ENCODE results near the gene PIR.

The PIR gene

DNA sequence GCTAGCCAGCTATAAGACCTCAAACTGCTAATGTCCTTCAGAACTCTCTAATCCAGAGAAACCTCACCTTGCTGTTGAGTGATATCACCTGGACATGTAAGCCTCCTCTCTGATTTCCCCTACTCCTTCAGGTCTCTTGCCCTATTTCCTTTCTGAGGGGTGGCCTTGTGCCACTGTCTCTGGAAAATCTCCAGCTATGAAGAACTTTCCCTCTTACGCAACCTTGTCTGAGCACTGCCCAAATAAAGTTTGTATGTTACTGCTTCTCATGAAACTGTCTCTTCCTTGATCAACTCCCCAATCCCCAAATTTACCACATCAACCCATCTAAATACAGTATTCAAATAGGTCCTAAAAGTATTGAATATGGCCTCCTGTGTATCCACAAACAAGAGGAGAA lies 55.4 kb downstream of the PIR start:
- no peak overlapping the region for H3K4me3 ChIP-seq (ENCODE audit: low read length)
- no peaks in the 10 kb centered on the region for H3K27me3 ChIP-seq (ENCODE audit: control insufficient read depth, insufficient read depth, low read length)
- no peak overlapping the region for H3K9ac ChIP-seq (ENCODE audit: low read length)
- H3K27ac ChIP-seq (ENCODE audit: low read depth, low read length): no peak overlapping the region
- no peaks in the 10 kb centered on the region for H3K36me3 ChIP-seq (ENCODE audit: control insufficient read depth, insufficient read depth, low read length)
- no peaks in the 10 kb centered on the region for H3K4me1 ChIP-seq (ENCODE audit: control insufficient read depth, insufficient read depth, low read length)

DNA sequence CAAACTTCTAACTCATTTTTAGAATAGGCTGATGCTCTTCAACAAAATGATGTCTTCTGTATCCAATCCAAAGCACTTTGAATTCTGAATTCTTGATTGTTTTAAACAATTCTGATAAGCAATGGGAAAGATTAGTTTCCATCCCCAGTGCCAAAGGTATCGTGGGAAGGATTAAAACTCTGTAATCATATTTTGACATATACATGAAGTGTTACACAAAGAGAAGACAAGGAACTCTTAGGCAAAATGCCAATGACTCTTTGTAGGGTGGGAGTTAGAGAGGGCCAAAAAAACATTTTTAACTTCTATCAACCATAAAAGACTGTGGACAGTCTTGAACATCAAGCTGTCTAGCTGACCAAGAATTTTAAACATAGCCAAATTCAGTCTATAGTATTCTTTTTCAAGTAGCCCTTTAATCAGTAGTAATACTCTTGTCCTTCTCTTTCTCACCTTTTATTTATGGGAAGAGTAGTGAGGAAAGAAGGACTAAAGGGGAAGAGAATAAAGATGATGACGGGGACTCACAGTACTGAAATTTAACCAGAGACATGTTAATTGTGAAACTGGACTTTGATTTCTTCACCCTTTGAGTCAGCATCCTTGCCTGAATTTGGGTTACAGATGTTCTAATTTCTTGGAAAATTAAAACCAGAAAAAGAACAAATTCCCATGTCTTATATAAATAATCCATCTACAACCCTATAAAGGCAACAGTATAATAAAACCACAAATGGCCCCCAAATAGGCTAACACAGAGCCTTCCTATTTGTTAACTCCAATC lies 57.1 kb downstream of the PIR start:
- Histone ChIP-seq H3K4me1 (ENCODE audit: control insufficient read depth, insufficient read depth, low read length) (no peaks in the 10 kb centered on the region), H3K36me3 (ENCODE audit: control insufficient read depth, insufficient read depth, low read length) (no peaks in the 10 kb centered on the region), H3K9ac (ENCODE audit: low read length) (no peak overlapping the region), H3K27ac (ENCODE audit: low read depth, low read length) (no peak overlapping the region), H3K4me3 (ENCODE audit: low read length) (no peak overlapping the region), H3K27me3 (ENCODE audit: control insufficient read depth, insufficient read depth, low read length) (no peaks in the 10 kb centered on the region)

DNA sequence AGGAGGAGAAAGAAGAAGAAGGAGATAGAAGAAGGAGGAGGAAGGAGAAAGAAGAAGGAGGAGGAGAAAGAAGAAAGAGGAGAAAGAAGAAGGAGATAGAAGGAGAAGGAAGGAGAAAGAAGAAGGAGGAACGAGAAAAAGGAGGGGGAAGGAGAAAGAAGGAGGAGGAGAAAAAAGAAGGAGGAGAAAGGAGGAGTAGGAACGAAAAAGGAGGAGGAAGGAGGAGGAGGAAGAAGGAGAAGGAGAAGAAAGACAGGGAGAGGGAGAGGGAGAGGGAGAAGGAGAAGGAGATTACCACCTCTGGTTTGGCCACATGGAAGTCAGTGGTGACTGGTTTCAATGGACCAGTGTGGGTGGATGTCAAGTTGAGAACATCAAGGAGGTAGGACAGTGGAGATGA lies 58.9 kb downstream of the PIR start:
- no peak overlapping the region for H3K9ac ChIP-seq (ENCODE audit: low read length)
- no peak overlapping the region for H3K27ac ChIP-seq (ENCODE audit: low read depth, low read length)
- H3K4me1 ChIP-seq (ENCODE audit: control insufficient read depth, insufficient read depth, low read length): no peaks in the 10 kb centered on the region
- no peak overlapping the region for H3K4me3 ChIP-seq (ENCODE audit: low read length)
- H3K36me3 ChIP-seq (ENCODE audit: control insufficient read depth, insufficient read depth, low read length): no peaks in the 10 kb centered on the region
- no peaks in the 10 kb centered on the region for H3K27me3 ChIP-seq (ENCODE audit: control insufficient read depth, insufficient read depth, low read length)

DNA sequence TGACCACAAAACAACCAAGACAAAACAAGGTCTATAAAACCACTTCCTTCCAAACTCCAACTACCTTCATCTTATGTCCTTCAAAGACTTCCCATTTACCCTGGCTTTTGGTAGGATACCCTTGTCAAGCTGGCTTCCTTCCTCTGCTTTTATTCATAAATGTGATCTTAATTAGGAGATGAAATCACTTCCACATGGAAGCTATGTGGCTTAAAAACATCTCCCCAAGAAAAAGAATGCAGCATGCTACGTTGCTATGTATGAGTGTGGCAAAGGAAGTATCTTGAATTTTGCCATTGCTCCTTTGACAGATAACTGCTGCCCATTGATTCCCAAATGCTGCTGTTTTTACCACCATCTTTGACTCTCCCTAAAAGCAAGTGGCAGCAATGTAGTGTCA lies 62.5 kb downstream of the PIR start:
- H3K36me3 ChIP-seq (ENCODE audit: control insufficient read depth, insufficient read depth, low read length): no peaks in the 10 kb centered on the region
- no peak overlapping the region for H3K4me3 ChIP-seq (ENCODE audit: low read length)
- no peak overlapping the region for H3K27ac ChIP-seq (ENCODE audit: low read depth, low read length)
- H3K9ac ChIP-seq (ENCODE audit: low read length): no peak overlapping the region
- H3K4me1 ChIP-seq (ENCODE audit: control insufficient read depth, insufficient read depth, low read length): no peaks in the 10 kb centered on the region
- no peaks in the 10 kb centered on the region for H3K27me3 ChIP-seq (ENCODE audit: control insufficient read depth, insufficient read depth, low read length)

DNA sequence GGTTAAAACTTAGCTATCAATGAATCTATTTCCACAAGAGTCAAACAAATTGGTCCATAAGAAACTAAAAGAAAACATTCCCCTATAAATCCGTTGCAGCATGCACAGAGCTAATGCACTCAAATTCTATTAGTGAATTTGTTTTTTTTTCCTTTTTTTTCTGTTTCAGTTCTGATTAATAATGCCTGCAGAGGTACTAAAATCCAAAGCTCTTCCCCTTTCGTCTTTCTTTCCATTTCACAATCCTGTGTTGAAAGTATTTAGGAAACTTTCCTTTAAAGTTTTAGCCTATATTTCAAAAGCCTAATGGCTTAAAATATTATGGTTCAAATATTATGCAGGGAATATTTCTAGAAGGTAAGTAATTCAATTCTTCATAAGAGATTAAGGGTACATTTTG lies 63.1 kb downstream of the PIR start:
- H3K36me3 ChIP-seq (ENCODE audit: control insufficient read depth, insufficient read depth, low read length): no peaks in the 10 kb centered on the region
- no peak overlapping the region for H3K4me3 ChIP-seq (ENCODE audit: low read length)
- H3K9ac ChIP-seq (ENCODE audit: low read length): no peak overlapping the region
- H3K4me1 ChIP-seq (ENCODE audit: control insufficient read depth, insufficient read depth, low read length): no peaks in the 10 kb centered on the region
- no peak overlapping the region for H3K27ac ChIP-seq (ENCODE audit: low read depth, low read length)
- no peaks in the 10 kb centered on the region for H3K27me3 ChIP-seq (ENCODE audit: control insufficient read depth, insufficient read depth, low read length)

DNA sequence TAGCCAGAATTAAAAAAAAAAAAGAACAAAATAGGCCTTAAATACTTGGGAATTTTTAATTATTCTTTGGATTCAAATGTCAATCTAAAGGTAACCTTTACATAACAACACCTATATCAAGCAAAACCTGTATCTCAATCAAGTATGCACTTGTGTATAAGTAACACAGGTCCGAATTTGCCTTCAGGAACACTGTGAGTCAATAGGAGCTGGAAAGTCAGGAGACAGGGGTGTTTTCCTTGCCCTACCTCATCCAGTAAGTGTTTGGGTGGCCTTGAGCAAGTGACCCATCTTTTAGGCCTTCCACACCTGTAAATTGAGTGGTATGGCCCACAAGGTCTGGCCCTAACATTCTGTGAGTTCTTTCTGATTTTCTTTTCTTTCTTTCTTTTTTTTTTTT lies 68.1 kb downstream of the PIR start:
- no peaks in the 10 kb centered on the region for H3K4me1 ChIP-seq (ENCODE audit: control insufficient read depth, insufficient read depth, low read length)
- H3K9ac ChIP-seq (ENCODE audit: low read length): no peak overlapping the region
- no peak overlapping the region for H3K27ac ChIP-seq (ENCODE audit: low read depth, low read length)
- H3K27me3 ChIP-seq (ENCODE audit: control insufficient read depth, insufficient read depth, low read length): no peaks in the 10 kb centered on the region
- H3K4me3 ChIP-seq (ENCODE audit: low read length): no peak overlapping the region
- no peaks in the 10 kb centered on the region for H3K36me3 ChIP-seq (ENCODE audit: control insufficient read depth, insufficient read depth, low read length)

DNA sequence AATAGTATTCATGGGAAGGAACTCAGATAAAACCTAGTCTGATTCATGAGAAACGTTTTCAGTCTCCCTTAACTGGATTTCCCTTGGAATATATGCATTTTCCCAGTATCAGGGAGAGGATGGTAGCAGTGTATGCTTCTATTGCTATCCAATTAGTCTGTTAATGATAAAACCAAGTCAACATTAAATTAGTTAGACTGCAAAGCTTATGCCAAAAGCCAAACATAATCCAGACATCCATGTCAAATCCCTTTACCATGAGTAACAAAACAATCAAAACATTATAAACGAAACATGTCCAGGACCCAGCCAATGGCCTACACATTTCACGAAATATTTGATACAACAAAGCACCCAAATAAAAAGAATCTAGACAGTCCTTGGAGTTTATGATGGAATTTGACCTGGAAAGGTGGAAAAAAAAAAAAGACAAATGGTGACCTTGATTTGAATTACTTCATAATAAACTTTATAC lies 74.4 kb downstream of the PIR start:
- H3K9ac ChIP-seq (ENCODE audit: low read length): no peak overlapping the region
- H3K4me1 ChIP-seq (ENCODE audit: control insufficient read depth, insufficient read depth, low read length): no peaks in the 10 kb centered on the region
- H3K36me3 ChIP-seq (ENCODE audit: control insufficient read depth, insufficient read depth, low read length): no peaks in the 10 kb centered on the region
- no peaks in the 10 kb centered on the region for H3K27me3 ChIP-seq (ENCODE audit: control insufficient read depth, insufficient read depth, low read length)
- no peak overlapping the region for H3K4me3 ChIP-seq (ENCODE audit: low read length)
- H3K27ac ChIP-seq (ENCODE audit: low read depth, low read length): no peak overlapping the region

DNA sequence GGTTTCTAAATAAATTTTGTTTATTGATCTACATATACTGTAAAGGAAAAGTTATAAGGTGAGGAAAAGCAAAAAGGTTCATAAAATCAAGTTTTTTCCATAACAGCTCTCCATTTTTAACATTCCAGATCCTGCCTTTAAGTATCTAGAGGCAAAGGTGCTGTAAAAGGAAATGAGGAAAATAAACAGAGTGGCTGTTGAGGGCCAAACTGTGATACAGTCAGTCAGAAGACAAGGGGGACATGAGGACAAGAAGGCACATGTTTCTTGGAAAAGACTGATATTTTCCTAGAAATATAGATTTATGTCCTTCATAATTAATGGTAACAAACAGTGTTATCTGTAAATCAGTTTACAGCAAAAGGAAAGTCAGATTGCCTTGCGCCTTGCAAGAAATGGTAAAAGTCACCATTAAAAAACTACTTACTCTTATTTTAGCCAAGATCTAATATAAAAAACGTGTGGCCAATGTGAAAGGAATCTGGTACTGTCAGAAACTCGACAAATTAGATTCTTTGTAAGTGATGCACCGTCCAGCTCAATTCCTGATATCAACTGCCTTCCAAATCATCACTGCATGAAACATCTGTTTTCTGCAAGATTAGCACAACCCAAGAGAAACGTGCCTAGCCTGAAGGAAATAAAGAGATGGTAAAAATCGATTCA lies 75.0 kb downstream of the PIR start:
- Histone ChIP-seq H3K36me3 (ENCODE audit: control insufficient read depth, insufficient read depth, low read length) (no peaks in the 10 kb centered on the region), H3K27ac (ENCODE audit: low read depth, low read length) (no peak overlapping the region), H3K4me3 (ENCODE audit: low read length) (no peak overlapping the region), H3K27me3 (ENCODE audit: control insufficient read depth, insufficient read depth, low read length) (no peaks in the 10 kb centered on the region), H3K4me1 (ENCODE audit: control insufficient read depth, insufficient read depth, low read length) (no peaks in the 10 kb centered on the region), H3K9ac (ENCODE audit: low read length) (no peak overlapping the region)

DNA sequence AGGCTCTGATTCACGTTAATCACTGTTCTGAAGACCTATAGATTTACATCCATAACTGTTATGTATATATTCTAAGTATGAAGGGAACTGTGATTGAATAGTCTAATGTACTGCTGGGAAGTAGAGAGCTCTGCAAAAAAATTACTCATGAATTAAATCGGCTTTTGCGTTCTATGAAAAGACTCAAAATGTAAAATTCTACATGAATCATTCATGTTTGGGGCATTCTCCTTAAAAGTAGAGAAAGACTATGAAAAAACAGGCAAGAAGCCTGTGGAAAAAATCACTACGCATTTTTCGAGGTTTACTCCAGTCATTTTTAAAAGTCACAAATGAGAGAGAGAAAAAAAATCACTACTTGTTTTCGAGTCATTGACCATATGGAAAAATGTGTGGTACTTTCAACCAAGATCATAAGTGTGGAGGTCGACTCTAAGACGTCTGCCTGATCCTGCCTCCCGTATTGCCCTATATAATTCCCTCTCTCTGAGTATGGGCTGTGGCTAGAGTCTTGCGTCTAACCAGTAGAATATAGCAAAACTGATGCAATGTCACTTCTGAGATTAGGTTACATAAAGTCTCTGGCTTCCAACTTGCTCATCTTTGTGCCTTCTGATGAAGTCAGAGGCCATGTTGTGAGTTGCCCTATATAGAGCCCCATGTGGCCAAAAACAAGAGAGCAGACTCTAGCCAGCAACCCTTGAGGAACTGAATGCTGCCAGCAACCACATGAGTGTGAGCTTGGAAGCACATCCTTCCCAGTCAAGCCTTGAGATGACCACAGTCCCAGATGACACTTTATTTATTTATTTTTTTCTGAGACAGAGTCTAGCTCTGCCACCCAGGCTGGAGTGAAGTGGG lies 76.8 kb downstream of the PIR start:
- Histone ChIP-seq H3K9ac (ENCODE audit: low read length) (no peak overlapping the region), H3K4me1 (ENCODE audit: control insufficient read depth, insufficient read depth, low read length) (no peaks in the 10 kb centered on the region), H3K36me3 (ENCODE audit: control insufficient read depth, insufficient read depth, low read length) (no peaks in the 10 kb centered on the region), H3K27ac (ENCODE audit: low read depth, low read length) (no peak overlapping the region), H3K4me3 (ENCODE audit: low read length) (no peak overlapping the region), H3K27me3 (ENCODE audit: control insufficient read depth, insufficient read depth, low read length) (no peaks in the 10 kb centered on the region)

DNA sequence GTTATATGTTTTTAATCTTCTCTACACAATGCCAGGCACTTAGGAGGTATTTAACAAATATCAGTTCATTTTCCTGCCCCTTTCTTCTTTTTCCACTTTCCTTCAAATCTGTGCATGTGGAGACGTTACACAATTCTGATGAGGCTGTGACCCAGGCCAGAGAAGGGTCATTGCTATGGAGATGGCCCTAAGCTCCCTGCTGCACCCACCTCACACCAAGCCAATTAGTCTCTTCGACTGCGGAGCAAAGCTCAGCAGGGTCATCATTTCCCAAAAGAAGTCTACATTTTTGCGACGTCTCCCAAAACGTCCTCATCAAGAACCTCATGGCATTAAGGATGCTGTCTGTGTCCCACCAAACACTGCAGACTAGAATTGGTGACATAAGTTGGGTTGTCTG lies 80.0 kb downstream of the PIR start:
- Histone ChIP-seq H3K27ac (ENCODE audit: low read depth, low read length) (no peak overlapping the region), H3K4me3 (ENCODE audit: low read length) (no peak overlapping the region), H3K27me3 (ENCODE audit: control insufficient read depth, insufficient read depth, low read length) (no peaks in the 10 kb centered on the region), H3K4me1 (ENCODE audit: control insufficient read depth, insufficient read depth, low read length) (no peaks in the 10 kb centered on the region), H3K36me3 (ENCODE audit: control insufficient read depth, insufficient read depth, low read length) (no peaks in the 10 kb centered on the region), H3K9ac (ENCODE audit: low read length) (no peak overlapping the region)

DNA sequence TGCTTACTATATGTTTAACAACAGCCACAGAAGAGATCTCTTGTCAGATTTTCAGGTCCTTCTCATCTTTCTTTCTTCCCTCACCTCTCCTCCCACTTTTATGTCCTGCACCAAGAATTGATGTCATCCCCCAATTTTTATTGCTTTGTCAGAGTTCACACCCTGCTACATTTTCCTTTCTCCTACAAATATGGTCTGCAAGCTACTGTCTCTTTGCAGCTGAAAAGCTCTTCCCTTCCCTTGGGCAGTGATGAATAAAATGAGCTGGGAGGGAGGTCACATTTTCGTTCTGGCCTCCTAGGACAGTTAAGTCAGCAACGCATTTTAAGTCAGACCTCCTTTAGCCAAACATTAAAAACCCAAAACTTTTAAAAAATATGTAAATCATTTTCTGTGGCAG lies 82.2 kb downstream of the PIR start:
- H3K4me1 ChIP-seq (ENCODE audit: control insufficient read depth, insufficient read depth, low read length): no peaks in the 10 kb centered on the region
- H3K9ac ChIP-seq (ENCODE audit: low read length): no peak overlapping the region
- no peak overlapping the region for H3K27ac ChIP-seq (ENCODE audit: low read depth, low read length)
- no peak overlapping the region for H3K4me3 ChIP-seq (ENCODE audit: low read length)
- no peaks in the 10 kb centered on the region for H3K27me3 ChIP-seq (ENCODE audit: control insufficient read depth, insufficient read depth, low read length)
- H3K36me3 ChIP-seq (ENCODE audit: control insufficient read depth, insufficient read depth, low read length): no peaks in the 10 kb centered on the region

DNA sequence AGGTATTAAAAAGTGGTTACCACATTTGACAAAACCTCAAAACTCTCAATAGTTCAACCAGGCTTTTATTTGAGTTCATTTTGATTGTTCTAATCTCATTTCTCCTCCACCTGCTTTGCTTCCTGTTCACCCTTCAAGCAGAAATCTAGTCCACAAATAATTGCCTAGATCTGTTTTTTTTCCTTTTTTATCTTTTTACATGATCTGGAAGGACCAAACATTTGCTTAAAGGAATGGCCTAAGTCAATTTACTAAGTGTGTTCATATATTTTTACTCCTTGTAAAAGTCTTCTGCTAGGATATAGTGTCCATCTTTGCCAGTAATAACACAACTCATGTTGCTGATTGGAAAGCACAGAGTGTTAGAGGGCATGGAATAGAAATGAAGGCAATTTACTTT lies 82.7 kb downstream of the PIR start:
- Histone ChIP-seq H3K4me3 (ENCODE audit: low read length) (no peak overlapping the region), H3K9ac (ENCODE audit: low read length) (no peak overlapping the region), H3K27me3 (ENCODE audit: control insufficient read depth, insufficient read depth, low read length) (no peaks in the 10 kb centered on the region), H3K27ac (ENCODE audit: low read depth, low read length) (no peak overlapping the region), H3K4me1 (ENCODE audit: control insufficient read depth, insufficient read depth, low read length) (no peaks in the 10 kb centered on the region), H3K36me3 (ENCODE audit: control insufficient read depth, insufficient read depth, low read length) (no peaks in the 10 kb centered on the region)

Data from rectal smooth muscle tissue (tissue), 1 donor.